Stimulated activated naive CD8-positive, alpha-beta T cell treated with anti-CD3 and anti-CD28 coated beads, Interleukin-15, Interleukin-2, amounts not matched to agents 100 U/mL and 50 U/mL, for 24 hours (primary cell): ENCODE results near the gene FMO2.
A peak's percentile ranks its signal among the peaks of the same experiment; 100 is the strongest.

Experiments used
- ATAC-seq: fragments of 150-1000 bp; cut with Tn5 transposase; one replicate; pipeline ENCODE4 v1.10.0; 2021
- DNase-seq: peaks from one replicate; pipeline ENCODE4 v3.0.0; 2021

Gene FMO2

GRCh38 chr1:171174560-171175294 lies 10.4 kb upstream of the FMO2 start:
- DNase-seq (no peak), ATAC-seq (no peak)

GRCh38 chr1:171177261-171177660 lies 7.8 kb upstream of the FMO2 start:
- no peak for ATAC-seq
- no peak for DNase-seq

GRCh38 chr1:171179318-171180227 lies 5.5 kb upstream of the FMO2 start:
- DNase-seq (no peak), ATAC-seq (no peak)

DNA sequence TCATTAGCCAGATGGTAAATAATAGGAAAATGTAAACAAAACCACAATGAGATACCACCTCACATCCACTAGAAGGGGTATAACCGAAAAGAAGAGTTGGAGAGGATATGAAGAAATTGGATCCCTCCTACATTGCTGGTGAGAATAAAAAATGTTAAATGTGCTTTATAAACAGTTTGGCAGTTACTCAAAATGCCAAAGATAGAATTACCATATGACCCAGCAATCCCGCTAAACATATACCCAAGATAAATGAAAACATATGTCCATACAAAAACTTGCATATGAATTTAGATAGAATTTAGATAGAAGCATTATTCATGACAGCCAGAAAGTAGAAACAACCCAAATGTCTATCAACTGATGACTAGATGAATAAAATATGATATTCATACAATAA lies 4.4 kb upstream of the FMO2 start:
- ATAC-seq (no peak), DNase-seq (no peak)

DNA sequence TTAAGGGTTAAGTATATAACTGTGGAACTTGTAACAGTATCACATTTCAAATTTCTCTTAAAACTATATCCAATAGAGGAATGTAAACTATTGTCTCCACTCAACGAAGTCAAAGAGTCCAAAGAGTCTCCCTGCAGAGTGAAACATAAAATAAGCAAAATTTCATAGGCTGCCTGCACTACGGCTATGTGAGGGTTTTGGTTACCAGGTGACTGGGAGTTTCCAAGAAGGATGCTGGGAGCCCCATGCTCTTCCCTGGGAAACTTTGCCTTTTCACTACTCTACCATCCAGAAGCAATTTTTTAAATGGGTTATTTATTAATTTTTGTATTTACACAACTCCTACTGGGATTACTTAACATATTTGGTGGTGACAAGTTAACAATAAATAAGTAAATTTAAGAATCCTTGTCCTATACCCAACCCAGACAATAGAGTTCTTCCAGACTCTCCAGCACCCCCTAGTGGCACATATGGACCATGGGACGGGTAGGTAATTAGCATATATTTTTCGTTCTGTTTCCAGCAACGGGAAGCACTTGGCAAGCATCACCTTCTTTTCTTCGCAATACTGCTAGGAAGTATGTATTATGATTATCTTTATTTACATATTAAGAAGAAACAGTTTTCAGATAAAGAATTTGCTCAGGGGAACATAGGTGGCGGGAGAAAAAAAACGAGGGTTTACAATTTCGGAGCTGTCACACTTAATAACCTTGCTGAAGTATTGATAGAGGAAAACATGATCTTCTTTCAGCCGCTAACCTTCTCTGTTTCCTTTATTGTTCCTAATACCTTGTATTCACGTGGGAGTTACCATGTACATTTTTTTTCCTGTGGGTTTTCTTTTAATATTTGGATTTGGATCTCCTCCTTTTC lies 3.5 kb downstream of the FMO2 start:
- DNase-seq, result peak; percentile 52
- ATAC-seq, result peak; percentile 57

DNA sequence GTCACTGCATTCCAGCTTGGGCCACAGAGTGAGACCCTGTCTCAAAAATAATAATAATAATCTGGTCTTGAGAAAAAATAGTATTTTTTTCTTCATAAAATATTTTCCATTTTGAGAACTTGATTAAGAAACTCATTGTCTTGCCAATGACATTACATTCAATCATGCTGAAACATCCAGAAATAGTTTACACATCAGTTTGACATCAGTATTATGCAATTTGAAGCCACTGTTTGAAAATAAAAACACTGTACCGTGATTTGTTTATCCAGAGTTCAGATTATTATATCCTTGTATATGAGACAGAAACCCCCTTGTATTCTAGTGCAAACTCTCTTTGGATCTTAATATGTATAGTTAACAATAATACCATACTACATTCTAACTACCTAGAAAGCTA lies 6.9 kb downstream of the FMO2 start:
- DNase-seq, result no peak
- no peak for ATAC-seq

- no peak for DNase-seq
- ATAC-seq, result no peak
Observed at GRCh38 chr1:171195767-171196166, 10.7 kb downstream of the FMO2 start.

DNA sequence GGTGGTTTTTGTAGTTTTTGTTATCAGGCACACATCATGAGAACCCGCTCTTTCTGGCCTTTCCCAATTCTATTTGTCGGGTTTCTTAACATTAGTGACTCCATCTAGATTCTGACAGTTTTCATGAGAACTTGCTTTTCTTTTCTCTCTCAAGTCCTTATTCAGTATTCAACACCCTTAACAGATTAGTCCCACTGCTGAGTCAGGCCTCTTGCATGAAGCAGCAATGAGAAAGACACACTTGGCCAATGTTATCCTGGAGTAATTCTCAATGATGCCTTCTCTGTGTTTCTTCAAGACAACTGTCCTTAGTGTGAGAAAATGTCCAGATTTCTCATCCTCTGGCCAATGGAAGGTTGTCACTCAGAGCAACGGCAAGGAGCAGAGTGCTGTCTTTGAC lies 11.3 kb downstream of the FMO2 start:
- DNase-seq, result no peak

DNA sequence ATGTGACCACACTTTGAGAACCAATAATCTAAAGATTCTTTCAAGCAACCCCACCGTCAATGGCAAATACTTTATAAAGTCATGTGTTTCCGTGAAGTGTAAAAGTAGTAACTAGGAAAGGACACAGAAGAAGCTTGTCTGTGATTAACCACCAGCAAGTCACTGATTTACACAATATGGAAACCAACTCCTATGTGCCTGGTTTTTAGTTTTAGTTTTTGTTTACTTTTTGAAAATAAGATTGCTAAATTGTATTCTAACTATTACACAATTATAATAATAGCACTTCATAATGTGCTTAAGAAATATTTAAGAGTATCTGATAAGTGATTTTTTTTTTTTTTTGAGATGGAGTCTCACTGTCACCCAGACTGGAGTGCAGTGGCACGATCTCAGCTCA lies 13.0 kb downstream of the FMO2 start:
- DNase-seq (no peak), ATAC-seq (no peak)

More for the DNA sequence above, 11.3 kb downstream of the FMO2 start:
- ATAC-seq, result no peak

GRCh38 chr1:171204296-171204695 lies 19.2 kb downstream of the FMO2 start:
- DNase-seq, result no peak

DNA sequence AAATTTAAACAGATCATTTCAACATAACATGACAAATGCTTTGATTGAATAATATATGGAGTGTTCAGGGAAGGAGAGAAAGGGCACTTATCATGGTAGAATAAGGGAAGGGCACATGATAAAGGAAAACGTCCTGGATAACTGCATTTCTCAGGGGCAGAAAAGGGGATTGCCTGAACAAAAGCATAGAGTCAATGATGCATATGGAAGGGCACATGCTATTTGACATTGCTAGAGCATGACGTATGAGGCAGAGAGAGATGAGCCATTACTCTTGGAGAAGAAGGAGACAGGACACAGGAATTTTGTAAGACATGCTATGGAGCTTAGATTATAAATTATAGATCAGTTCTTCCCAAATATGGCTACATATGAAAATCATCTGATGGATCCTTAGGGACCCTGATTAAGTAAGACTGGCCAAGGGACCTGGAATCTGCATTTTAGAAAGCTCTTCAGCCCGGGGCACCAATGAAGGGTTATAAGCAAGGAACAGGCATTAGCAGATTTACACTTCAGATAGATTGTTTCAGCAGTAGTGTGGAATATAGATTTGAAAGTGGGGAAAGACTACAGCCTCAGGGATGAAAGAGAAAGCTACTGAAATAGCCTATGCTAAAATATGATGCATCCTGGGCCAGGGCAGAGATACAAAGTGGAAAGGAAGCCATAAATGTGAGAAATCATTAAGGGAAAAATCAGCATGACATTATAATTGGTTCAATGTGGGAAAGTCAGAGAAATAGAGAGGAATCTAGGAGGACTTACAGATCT lies 21.3 kb downstream of the FMO2 start:
- DNase-seq (no peak), ATAC-seq (no peak)

More at GRCh38 chr1:171204296-171204695, 19.2 kb downstream of the FMO2 start:
- ATAC-seq, result no peak

DNA sequence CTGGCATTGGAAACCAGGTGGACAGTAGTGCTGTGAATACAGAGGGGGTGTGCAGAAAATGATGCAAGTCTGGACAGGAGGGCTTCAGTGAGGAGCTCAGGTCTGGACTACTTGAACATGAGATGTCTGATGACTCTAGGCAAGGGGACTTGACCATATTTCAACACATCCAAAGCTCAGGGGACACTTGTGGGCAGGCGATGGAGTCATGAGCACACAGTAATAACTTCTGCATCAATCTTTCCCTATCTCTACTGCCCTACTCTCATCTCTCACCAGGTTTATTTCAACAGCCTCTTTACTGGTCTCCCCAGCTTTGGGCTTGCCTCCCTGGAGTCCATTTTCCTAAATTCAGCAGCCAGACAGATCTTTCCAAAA lies 21.9 kb downstream of the FMO2 start:
- ATAC-seq, result no peak
- no peak for DNase-seq

- DNase-seq (no peak), ATAC-seq (no peak)
Observed at GRCh38 chr1:171207377-171207776, 22.3 kb downstream of the FMO2 start.

- ATAC-seq, result no peak
- DNase-seq, result no peak
Observed at GRCh38 chr1:171210355-171210754, 25.3 kb downstream of the FMO2 start.

GRCh38 chr1:171212607-171213351 lies 27.7 kb downstream of the FMO2 start:
- ATAC-seq, result no peak
- DNase-seq, result no peak

- ATAC-seq (no peak), DNase-seq (no peak)
Observed at GRCh38 chr1:171213559-171214454, 28.7 kb downstream of the FMO2 start.

DNA sequence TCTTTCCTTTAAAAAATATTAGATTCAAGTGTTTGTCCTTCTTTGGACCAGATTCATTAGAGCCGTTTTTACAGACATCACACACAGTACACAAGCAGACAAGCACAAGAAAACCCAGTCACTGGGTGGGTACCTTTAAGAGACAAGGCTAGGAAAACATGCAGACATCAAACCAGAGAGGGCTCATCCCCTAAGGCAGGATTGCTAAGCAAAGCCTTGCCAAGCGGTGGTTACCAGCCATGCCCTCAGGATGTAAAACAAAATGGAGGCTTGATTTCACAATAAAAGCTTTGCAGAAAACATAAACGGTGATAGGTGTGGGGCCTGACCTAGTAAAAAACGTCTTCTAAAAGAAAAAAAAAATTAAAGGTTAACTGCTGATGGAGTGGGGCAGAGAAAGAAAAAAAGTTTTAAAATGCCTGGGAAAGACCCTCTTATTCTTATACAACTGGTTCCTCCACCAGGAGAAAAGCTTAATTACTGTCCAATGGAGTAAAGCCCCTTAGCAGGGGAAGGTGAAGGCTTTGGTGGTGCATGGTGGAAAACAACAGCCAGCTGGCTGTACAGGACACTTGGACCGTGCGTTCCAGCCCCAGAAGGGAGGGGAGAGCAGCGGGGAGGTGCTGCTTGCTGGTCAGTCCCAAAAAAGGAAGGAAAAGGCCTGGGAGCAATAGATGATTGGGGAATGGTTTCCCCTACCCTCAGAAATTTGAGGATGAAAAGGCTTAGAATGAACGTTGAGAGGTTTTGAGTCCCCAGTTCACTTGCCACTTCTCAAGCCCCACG lies 32.8 kb downstream of the FMO2 start:
- no peak for ATAC-seq

DNA sequence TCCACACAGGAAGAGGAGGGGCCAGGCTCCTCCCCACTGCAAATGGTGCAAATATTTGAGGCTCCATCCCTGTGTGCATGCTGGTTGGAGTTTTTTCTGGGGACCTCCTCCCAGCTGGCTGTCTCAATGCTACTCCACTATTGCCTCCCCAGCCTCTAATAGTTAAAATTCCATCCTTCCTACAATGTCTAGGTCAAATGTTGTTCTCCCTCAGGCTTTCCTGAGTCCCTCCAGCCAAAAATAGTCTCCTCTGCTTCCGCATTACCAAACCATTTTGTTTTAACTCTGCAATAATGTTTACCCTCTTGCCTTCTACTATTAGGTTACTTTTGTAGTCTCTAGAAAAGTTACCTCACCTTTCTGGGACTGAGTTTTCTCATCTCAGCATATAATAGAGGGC lies 33.6 kb downstream of the FMO2 start:
- DNase-seq, result no peak
- no peak for ATAC-seq

More for the DNA sequence above, 32.8 kb downstream of the FMO2 start:
- no peak for DNase-seq
